H9 (cell line): ENCODE measurements around the gene PCSK1. TPM values are rescaled to one million over a fixed set of nuclear protein-coding genes. Genes with fewer than 3 reads are reported as not detected.

Experiments
- DNase-seq: peaks from one replicate; pipeline ENCODE4 v3.0.0-alpha.2; 2017
- H2AFZ ChIP-seq: one replicate; pipeline ENCODE4 v1.6.1; 2013; ENCODE audit warnings: mild to moderate bottlenecking, low read length, control low read depth, moderate library complexity
- H2AK5ac ChIP-seq: 2 replicates; pipeline ENCODE4 v1.6.1; 2013; ENCODE audit warnings: low read length, control low read depth, mixed read lengths; ENCODE audit not compliant: insufficient read length
- H2BK120ac ChIP-seq: one replicate; pipeline ENCODE4 v1.6.1; 2013; ENCODE audit warnings: low read depth, mild to moderate bottlenecking, low read length, control low read depth, inconsistent platforms; ENCODE audit not compliant: poor library complexity, severe bottlenecking
- H2BK12ac ChIP-seq: 2 replicates; pipeline ENCODE4 v1.6.1; 2013; ENCODE audit warnings: low read length, control low read depth, mixed read lengths, low read depth; ENCODE audit not compliant: insufficient read length
- H2BK15ac ChIP-seq: 2 replicates; pipeline ENCODE4 v1.6.1; 2013; ENCODE audit warnings: low read depth, low read length, control low read depth
- H2BK20ac ChIP-seq: one replicate; pipeline ENCODE4 v1.6.1; 2013; ENCODE audit warnings: low read depth, mild to moderate bottlenecking, low read length, control low read depth, inconsistent platforms; ENCODE audit not compliant: poor library complexity, severe bottlenecking
- H2BK5ac ChIP-seq: 2 replicates; pipeline ENCODE4 v1.6.1; 2013; ENCODE audit warnings: low read length, control low read depth, mixed read lengths; ENCODE audit not compliant: insufficient read length
- H3K14ac ChIP-seq: 2 replicates; pipeline ENCODE4 v1.6.1; 2013; ENCODE audit warnings: low read length, control low read depth; ENCODE audit not compliant: insufficient read depth
- H3K18ac ChIP-seq: 2 replicates; pipeline ENCODE4 v1.6.1; 2013; ENCODE audit warnings: low read depth, mild to moderate bottlenecking, mixed read lengths, low read length, control low read depth; ENCODE audit not compliant: insufficient read length
- H3K23ac ChIP-seq: 2 replicates; pipeline ENCODE4 v1.6.1; 2013; ENCODE audit warnings: low read length, control low read depth, mixed read lengths, low read depth; ENCODE audit not compliant: insufficient read length
- H3K23me2 ChIP-seq: 2 replicates; pipeline ENCODE4 v1.6.1; 2013; ENCODE audit warnings: low read depth, mild to moderate bottlenecking, mixed read lengths, low read length, control low read depth; ENCODE audit not compliant: insufficient read length, poor library complexity, severe bottlenecking
- H3K27ac ChIP-seq: 2 replicates; pipeline ENCODE4 v1.5.1; 2013; ENCODE audit warnings: low read length, control low read depth, mixed read lengths, low read depth; ENCODE audit not compliant: insufficient read length
- H3K27me3 ChIP-seq: 2 replicates; pipeline ENCODE4 v1.6.1; 2013; ENCODE audit warnings: low read length, control low read depth, inconsistent platforms; ENCODE audit not compliant: insufficient read depth
- H3K4ac ChIP-seq: 2 replicates; pipeline ENCODE4 v1.6.1; 2013; ENCODE audit warnings: low read depth, mild to moderate bottlenecking, control low read depth, inconsistent platforms, low read length, moderate library complexity
- H3K4me1 ChIP-seq: 2 replicates; pipeline ENCODE4 v1.6.1; 2013; ENCODE audit warnings: low read length, control low read depth, inconsistent platforms; ENCODE audit not compliant: insufficient read depth
- H3K4me2 ChIP-seq: 2 replicates; pipeline ENCODE4 v1.6.1; 2013; ENCODE audit warnings: low read length, control low read depth, mixed read lengths; ENCODE audit not compliant: insufficient read length, insufficient read depth
- H3K56ac ChIP-seq: 2 replicates; pipeline ENCODE4 v1.6.1; 2013; ENCODE audit warnings: low read depth, mild to moderate bottlenecking, mixed read lengths, low read length, control low read depth; ENCODE audit not compliant: insufficient read length
- H3K79me1 ChIP-seq: 2 replicates; pipeline ENCODE4 v1.6.1; 2013; ENCODE audit warnings: low read depth, mild to moderate bottlenecking, moderate library complexity, low read length, control low read depth, inconsistent platforms; ENCODE audit not compliant: insufficient read depth, poor library complexity, severe bottlenecking
- H3K79me2 ChIP-seq: 2 replicates; pipeline ENCODE4 v1.6.1; 2013; ENCODE audit warnings: low read length, control low read depth, inconsistent platforms; ENCODE audit not compliant: insufficient read depth
- H3K9ac ChIP-seq: 2 replicates; pipeline ENCODE4 v1.6.1; 2013; ENCODE audit warnings: low read length, control low read depth, mixed read lengths; ENCODE audit not compliant: insufficient read length; ENCODE audit errors: extremely low read depth
- H3K9me3 ChIP-seq: one replicate; pipeline ENCODE4 v1.6.1; 2013; ENCODE audit warnings: low read depth, low read length, inconsistent platforms; ENCODE audit not compliant: control insufficient read depth
- H3T11ph ChIP-seq: one replicate; pipeline ENCODE4 v1.6.1; 2013; ENCODE audit warnings: mild to moderate bottlenecking, low read length, control low read depth, inconsistent platforms
- H4K20me1 ChIP-seq: one replicate; pipeline ENCODE4 v1.6.1; 2013; ENCODE audit not compliant: control insufficient read depth, insufficient read length, insufficient read depth
- H4K5ac ChIP-seq: 2 replicates; pipeline ENCODE4 v1.6.1; 2013; ENCODE audit warnings: low read depth, mild to moderate bottlenecking, mixed read lengths, low read length, control low read depth; ENCODE audit not compliant: insufficient read length
- H4K8ac ChIP-seq: replicated peaks from 2 replicates; pipeline ENCODE4 v1.6.1; 2013; ENCODE audit warnings: low read length, control low read depth, mixed read lengths, low read depth; ENCODE audit not compliant: insufficient read length
- H4K91ac ChIP-seq: 2 replicates; pipeline ENCODE4 v1.6.1; 2013; ENCODE audit warnings: low read depth, mild to moderate bottlenecking, moderate library complexity, mixed read lengths, low read length, control low read depth; ENCODE audit not compliant: insufficient read length
- H3K27ac Mint-ChIP-seq, 3 experiments: 2 replicates in 2 of 3; 3 replicates in 1 of 3; pipeline ENCODE4 v1.8.0; 2020 to 2021; ENCODE audit warnings: mixed read lengths in 3 of 3, mild to moderate bottlenecking in 1 of 3, moderate library complexity in 1 of 3
- H3K27me3 Mint-ChIP-seq: 2 replicates; pipeline ENCODE4 v1.8.0; 2021; ENCODE audit warnings: low read depth, mild to moderate bottlenecking, moderate library complexity, mixed read lengths
- H3K36me3 Mint-ChIP-seq, 3 experiments: 2 replicates in 2 of 3; 3 replicates in 1 of 3; pipeline ENCODE4 v1.8.0; 2020 to 2021; ENCODE audit warnings: low read depth in 3 of 3, mixed read lengths in 3 of 3; ENCODE audit not compliant: insufficient read depth in 1 of 3
- H3K4me1 Mint-ChIP-seq, 2 experiments: 2 replicates each; pipeline ENCODE4 v1.8.0; 2020; ENCODE audit warnings: mixed read lengths in 2 of 2
- H3K4me3 Mint-ChIP-seq, 2 experiments: 2 replicates in 1 of 2; 3 replicates in 1 of 2; pipeline ENCODE4 v1.8.0; 2020 to 2021; ENCODE audit warnings: mild to moderate bottlenecking in 2 of 2, mixed read lengths in 2 of 2, moderate library complexity in 1 of 2
- H3K9me3 Mint-ChIP-seq, 2 experiments: 2 replicates in 1 of 2; 3 replicates in 1 of 2; pipeline ENCODE4 v1.8.0; 2020; ENCODE audit warnings: mild to moderate bottlenecking in 2 of 2, mixed read lengths in 2 of 2, moderate library complexity in 1 of 2
- CTCF ChIP-seq: fragments of 200-600 bp; sonication (generic); conservative IDR thresholded peaks from 3 replicates; pipeline ENCODE4 v1.8.0; 2021; ENCODE audit warnings: antibody characterized with exemption, mild to moderate bottlenecking
- WGBS: extraction: QIAGEN DNeasy Blood & Tissue Kit; methylation state at CpG from one replicate; pipeline ENCODE4 v1.1.7; 2013; ENCODE audit warnings: missing lambda C conversion rate, low lambda C conversion rate, mixed read lengths; ENCODE audit not compliant: insufficient read length; ENCODE audit errors: extremely low coverage; 5-methylcytosine and 5-hydroxymethylcytosine counted together
- total RNA-seq: library from RNA; stranded (reverse); gene quantifications from 2 replicates; pipeline ENCODE4 v1.2.1, GENCODE V29; 2021

Gene PCSK1
- total RNA-seq, 1 experiment from 2014 or later = 2.9 TPM

- H3K23ac ChIP-seq = no peak overlapping the region
- no peak overlapping the region for H3K4ac ChIP-seq
- no peak overlapping the region for H3K18ac ChIP-seq
- no peak overlapping the region for H4K8ac ChIP-seq
- H2BK20ac ChIP-seq = no peak overlapping the region
- H4K91ac ChIP-seq = no peak overlapping the region
- WGBS = no CpG with 5 or more reads among the region's 1 CpG
- Mint-ChIP-seq H3K9me3 (no peaks in the 10 kb centered on the region), H3K4me1 (peaks cover 11 to 23% of the 10 kb centered on the region in 2 experiments), H3K36me3 (no peaks in the 10 kb centered on the region), H3K27ac (no peak overlapping the region), H3K27me3 (no peaks in the 10 kb centered on the region), H3K4me3 (no peak overlapping the region)
- H3K56ac ChIP-seq = no peak overlapping the region
- no peak overlapping the region for H2AFZ ChIP-seq
- H2BK120ac ChIP-seq = no peak overlapping the region
- no peaks in the 10 kb centered on the region for H3K79me1 ChIP-seq
- no peak overlapping the region for H3K14ac ChIP-seq
- no peak overlapping the region for H4K5ac ChIP-seq
- H3K4me1 ChIP-seq = no peaks in the 10 kb centered on the region
- DNase-seq = no peak
- no peak overlapping the region for H3K4me2 ChIP-seq
- H3K9ac ChIP-seq = no peak overlapping the region
- H3K9me3 ChIP-seq = no peaks in the 10 kb centered on the region
- H3K27ac ChIP-seq = no peak overlapping the region
- H3K27me3 ChIP-seq = no peaks in the 10 kb centered on the region
- no peak overlapping the region for H2BK12ac ChIP-seq
- H2BK5ac ChIP-seq = no peak overlapping the region
- no peak for TF ChIP-seq CTCF
- H3K23me2 ChIP-seq = no peaks in the 10 kb centered on the region
- no peak overlapping the region for H2BK15ac ChIP-seq
- H3T11ph ChIP-seq = no peak overlapping the region
- H4K20me1 ChIP-seq = no peaks in the 10 kb centered on the region
- H2AK5ac ChIP-seq = no peak overlapping the region
- H3K79me2 ChIP-seq = no peaks in the 10 kb centered on the region
These were observed 14.9 kb upstream of the PCSK1 start for GRCh38 chr5:96447949-96448348.
